ENCODE data around the gene ATP8B1. TPM values are rescaled to one million over a fixed set of nuclear protein-coding genes. Genes with fewer than 3 reads are reported as not detected.

ATP8B1 gene
- total RNA-seq, 6 experiments from 2014 or later = 9.0 to 18.4 (median 17.1) TPM

DNA sequence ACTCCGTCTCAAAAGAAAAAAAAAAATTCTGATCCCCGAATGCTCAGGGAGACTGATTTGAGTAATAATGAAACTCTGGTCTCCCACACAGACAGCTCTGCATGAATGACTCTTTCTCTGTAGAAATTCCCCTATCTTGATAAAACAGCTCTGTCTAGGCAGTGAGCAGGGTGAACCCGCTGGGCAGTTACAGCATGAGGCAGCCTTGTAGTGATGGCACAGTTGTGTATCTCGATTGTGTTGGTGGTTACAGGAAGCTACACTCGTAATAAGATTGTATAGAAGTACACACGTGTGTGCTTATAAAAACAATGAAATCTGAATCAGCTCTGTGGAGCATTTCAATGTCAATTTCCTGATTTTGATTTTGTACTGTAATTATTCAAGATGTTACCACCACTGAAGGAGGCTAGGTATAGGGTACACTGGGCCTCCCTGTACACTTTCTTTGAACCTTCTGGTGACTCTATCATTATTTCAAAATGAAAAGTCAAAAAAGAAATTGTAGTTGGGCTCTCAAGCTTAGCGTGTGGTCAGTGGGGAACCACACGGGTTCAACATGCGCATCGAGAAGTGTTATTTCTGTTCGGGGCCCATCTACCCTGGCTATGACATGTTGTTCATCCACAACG is 34.9 kb upstream of the ATP8B1 start:
- no peaks in the 10 kb centered on the region for H3K9me3 ChIP-seq
- intact Hi-C loops (cut with DNase I) = no loop called here
- no peak for ATAC-seq
- no peak for DNase-seq
- H3K4me1 ChIP-seq = peaks cover 0 to 11% (median 0%) of the 10 kb centered on the region in 4 donors
- H3K4me3 ChIP-seq = no peak overlapping the region
- no peak overlapping the region for H3K27ac ChIP-seq
- H3K36me3 ChIP-seq = no peaks in the 10 kb centered on the region
- 64% methylated on average over 12 of the region's 12 CpGs for WGBS (ENCODE audit: insufficient coverage, low coverage, low lambda C conversion rate, missing lambda C conversion rate)
- no peaks in the 10 kb centered on the region for H3K27me3 ChIP-seq
- TF ChIP-seq, protein P1, sequence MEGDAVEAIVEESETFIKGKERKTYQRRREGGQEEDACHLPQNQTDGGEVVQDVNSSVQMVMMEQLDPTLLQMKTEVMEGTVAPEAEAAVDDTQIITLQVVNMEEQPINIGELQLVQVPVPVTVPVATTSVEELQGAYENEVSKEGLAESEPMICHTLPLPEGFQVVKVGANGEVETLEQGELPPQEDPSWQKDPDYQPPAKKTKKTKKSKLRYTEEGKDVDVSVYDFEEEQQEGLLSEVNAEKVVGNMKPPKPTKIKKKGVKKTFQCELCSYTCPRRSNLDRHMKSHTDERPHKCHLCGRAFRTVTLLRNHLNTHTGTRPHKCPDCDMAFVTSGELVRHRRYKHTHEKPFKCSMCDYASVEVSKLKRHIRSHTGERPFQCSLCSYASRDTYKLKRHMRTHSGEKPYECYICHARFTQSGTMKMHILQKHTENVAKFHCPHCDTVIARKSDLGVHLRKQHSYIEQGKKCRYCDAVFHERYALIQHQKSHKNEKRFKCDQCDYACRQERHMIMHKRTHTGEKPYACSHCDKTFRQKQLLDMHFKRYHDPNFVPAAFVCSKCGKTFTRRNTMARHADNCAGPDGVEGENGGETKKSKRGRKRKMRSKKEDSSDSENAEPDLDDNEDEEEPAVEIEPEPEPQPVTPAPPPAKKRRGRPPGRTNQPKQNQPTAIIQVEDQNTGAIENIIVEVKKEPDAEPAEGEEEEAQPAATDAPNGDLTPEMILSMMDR (IDR thresholded peaks at IDR 0.05) = no peak
- no peak for TF ChIP-seq POLR2A (IDR thresholded peaks at IDR 0.05)

DNA sequence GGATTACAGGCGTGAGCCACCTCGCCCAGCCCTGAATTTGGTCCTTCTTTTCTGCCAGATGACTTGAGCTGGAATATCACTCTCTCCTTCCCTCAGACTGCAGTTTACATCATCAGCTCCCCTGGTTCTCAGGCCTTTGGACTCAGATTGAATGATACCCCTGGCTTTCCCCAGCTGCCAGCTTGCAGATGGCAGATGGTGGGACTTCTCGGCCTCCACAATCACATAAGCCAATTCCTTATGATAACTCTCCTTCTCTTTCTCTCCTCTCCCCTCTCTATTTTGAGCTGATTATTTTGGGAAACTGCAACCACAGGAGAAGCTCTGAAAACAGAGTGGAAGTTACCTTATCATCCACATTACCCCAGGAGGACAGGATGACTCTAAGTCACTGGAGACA is 33.4 kb upstream of the ATP8B1 start:
- Histone ChIP-seq H3K27ac (no peak overlapping the region), H3K4me3 (no peak overlapping the region), H3K4me1 (peaks cover 0 to 11% (median 0%) of the 10 kb centered on the region in 4 donors), H3K27me3 (no peaks in the 10 kb centered on the region), H3K9me3 (no peaks in the 10 kb centered on the region), H3K36me3 (no peaks in the 10 kb centered on the region)
- ATAC-seq (no peak), DNase-seq (no peak)
- intact Hi-C loops (cut with DNase I) = no loop called here
- TF ChIP-seq, protein P1 (IDR thresholded peaks at IDR 0.05) = no peak
- no peak for TF ChIP-seq POLR2A (IDR thresholded peaks at IDR 0.05)
- 94% methylated on average over 3 of the region's 3 CpGs for WGBS (ENCODE audit: insufficient coverage, low coverage, low lambda C conversion rate, missing lambda C conversion rate)

DNA sequence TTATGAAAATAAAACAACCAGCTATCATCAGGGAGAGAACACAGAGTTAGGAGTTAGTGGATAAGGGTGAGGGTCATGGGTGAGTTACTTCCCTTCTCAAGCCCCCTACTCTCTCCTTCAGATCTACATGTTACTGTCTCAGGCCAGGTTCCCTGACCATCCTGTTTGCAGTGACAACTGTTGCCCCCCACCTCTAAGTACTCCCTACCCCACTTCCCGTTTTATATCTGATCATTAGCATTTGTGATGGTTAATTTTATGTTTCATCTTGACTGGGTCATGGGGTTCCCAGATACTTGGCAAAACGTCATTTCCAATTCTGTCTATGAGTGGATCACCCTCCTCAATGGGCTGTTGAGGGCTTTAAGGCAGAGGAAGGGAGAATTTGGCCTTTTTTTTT is 32.8 kb upstream of the ATP8B1 start:
- 100% methylated on average over 2 of the region's 2 CpGs for WGBS (ENCODE audit: insufficient coverage, low coverage, low lambda C conversion rate, missing lambda C conversion rate)
- Histone ChIP-seq H3K4me1 (peaks cover 0 to 11% (median 0%) of the 10 kb centered on the region in 4 donors), H3K36me3 (no peaks in the 10 kb centered on the region), H3K4me3 (no peak overlapping the region), H3K9me3 (no peaks in the 10 kb centered on the region), H3K27me3 (no peaks in the 10 kb centered on the region), H3K27ac (no peak overlapping the region)
- DNase-seq = no peak
- TF ChIP-seq, protein P1 (IDR thresholded peaks at IDR 0.05) = no peak
- TF ChIP-seq POLR2A (IDR thresholded peaks at IDR 0.05) = no peak
- no peak for ATAC-seq
- intact Hi-C loops (cut with DNase I) = no loop called here

DNA sequence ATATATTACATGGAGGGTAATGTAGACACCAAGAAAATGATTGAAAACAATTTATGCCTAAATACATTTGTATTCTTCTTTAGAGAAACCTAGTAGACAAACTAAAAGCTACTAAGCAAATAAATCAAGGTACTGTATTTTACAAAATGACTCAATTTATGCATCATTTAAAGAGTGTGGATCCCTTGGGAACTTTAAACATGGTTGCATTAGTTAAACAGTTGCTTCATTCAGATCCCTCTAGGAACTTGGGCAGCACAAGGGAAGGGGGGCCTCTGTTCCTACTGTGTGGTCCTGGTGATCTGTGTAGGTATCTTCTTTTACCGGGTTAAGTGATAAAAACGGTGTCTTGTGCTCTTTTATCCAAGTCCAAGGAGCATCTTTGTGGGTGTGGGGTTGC is 31.5 kb upstream of the ATP8B1 start:
- no peak overlapping the region for H3K27ac ChIP-seq
- H3K9me3 ChIP-seq = no peaks in the 10 kb centered on the region
- no peak for DNase-seq
- no CpG with 5 or more reads among the region's 2 CpGs for WGBS (ENCODE audit: insufficient coverage, low coverage, low lambda C conversion rate, missing lambda C conversion rate)
- peaks cover 0 to 11% (median 0%) of the 10 kb centered on the region in 4 donors for H3K4me1 ChIP-seq
- no peaks in the 10 kb centered on the region for H3K36me3 ChIP-seq
- intact Hi-C loops (cut with DNase I) = no loop called here
- no peak for ATAC-seq
- H3K27me3 ChIP-seq = no peaks in the 10 kb centered on the region
- TF ChIP-seq, protein P1 (IDR thresholded peaks at IDR 0.05) = no peak
- no peak for TF ChIP-seq POLR2A (IDR thresholded peaks at IDR 0.05)
- H3K4me3 ChIP-seq = no peak overlapping the region
